Natural killer cell (primary cell): ENCODE measurements around the gene OAT. TPM values are rescaled to one million over a fixed set of nuclear protein-coding genes. Genes with fewer than 3 reads are reported as not detected.

Experiments used
- ATAC-seq, 3 donors: fragments of 150-1000 bp in 2 of 3; fragments of 200-7000 bp in 1 of 3; cut with Tn5 transposase; 1 replicate in 1 of 3; 2 replicates in 2 of 3; pipeline ENCODE4 v1.10.0; 2021; ENCODE audit warnings: mild to moderate bottlenecking in 2 of 3, moderate library complexity in 2 of 3
- DNase-seq, 2 donors: peaks; one replicate each; pipeline versions ENCODE4 v3.0.0 to v3.0.0-alpha.2; 2013 to 2021; ENCODE audit warnings: mixed read lengths in 1 of 2
- H3K27ac ChIP-seq: one replicate; pipeline ENCODE4 v1.5.1; 2013; ENCODE audit warnings: mild to moderate bottlenecking, low read length
- H3K27me3 ChIP-seq: one replicate; pipeline ENCODE4 v1.6.1; 2013; ENCODE audit warnings: low read length; ENCODE audit not compliant: control insufficient read depth, insufficient read depth
- H3K36me3 ChIP-seq: one replicate; pipeline ENCODE4 v1.6.1; 2013; ENCODE audit warnings: low read length; ENCODE audit not compliant: control insufficient read depth, insufficient read depth
- H3K4me1 ChIP-seq: one replicate; pipeline ENCODE4 v1.6.1; 2013; ENCODE audit warnings: low read length; ENCODE audit not compliant: control insufficient read depth, insufficient read depth
- H3K4me3 ChIP-seq: one replicate; pipeline ENCODE4 v1.5.1; 2013; ENCODE audit warnings: low read length
- H3K9me3 ChIP-seq: one replicate; pipeline ENCODE4 v1.6.1; 2013; ENCODE audit warnings: low read length; ENCODE audit not compliant: control insufficient read depth, insufficient read depth
- H3K27ac Mint-ChIP-seq, 2 donors: one replicate each; pipeline ENCODE4 v1.8.0; 2022; ENCODE audit warnings: mild to moderate bottlenecking in 2 of 2, mixed read lengths in 2 of 2, moderate library complexity in 1 of 2
- H3K27me3 Mint-ChIP-seq, 2 donors: one replicate each; pipeline ENCODE4 v1.8.0; 2022; ENCODE audit warnings: low read depth in 2 of 2, mixed read lengths in 2 of 2
- H3K36me3 Mint-ChIP-seq: one replicate; pipeline ENCODE4 v1.8.0; 2022; ENCODE audit warnings: mixed read lengths
- H3K4me1 Mint-ChIP-seq, 2 donors: one replicate each; pipeline ENCODE4 v1.8.0; 2022; ENCODE audit warnings: mixed read lengths in 2 of 2
- H3K4me3 Mint-ChIP-seq: one replicate; pipeline ENCODE4 v1.8.0; 2022; ENCODE audit warnings: mild to moderate bottlenecking, moderate library complexity, mixed read lengths
- H3K9me3 Mint-ChIP-seq, 2 donors: one replicate each; pipeline ENCODE4 v1.8.0; 2022; ENCODE audit warnings: mixed read lengths in 2 of 2
- WGBS: methylation state at CpG from one replicate; pipeline ENCODE4 v1.1.7; 2013; ENCODE audit warnings: missing lambda C conversion rate; ENCODE audit not compliant: insufficient coverage; 5-methylcytosine and 5-hydroxymethylcytosine counted together
- intact Hi-C: fragments of 100-400 bp; cut with micrococcal nuclease; formaldehyde crosslinking; loops from one replicate; pipeline ENCODE4 v1.14.2; 2022
- total RNA-seq, 4 donors: library from RNA; stranded (reverse); fragments of 120-200 nt in 1 of 4; gene quantifications; one replicate each; pipeline versions ENCODE4 v1.2.3 to v1.2.4, GENCODE V29; 2013 to 2022
- TF ChIP-seq, protein P1 (sequence below): fragments of 200-600 bp; IDR thresholded peaks from one replicate; pipeline ENCODE4 v1.8.0; 2022; ENCODE audit warnings: antibody characterized with exemption

OAT gene
- total RNA-seq, 3 donors from 2014 or later (not counting 1 experiment from before 2014, with no cell fraction given): 35.8 to 60.9 (median 48.4) TPM

DNA sequence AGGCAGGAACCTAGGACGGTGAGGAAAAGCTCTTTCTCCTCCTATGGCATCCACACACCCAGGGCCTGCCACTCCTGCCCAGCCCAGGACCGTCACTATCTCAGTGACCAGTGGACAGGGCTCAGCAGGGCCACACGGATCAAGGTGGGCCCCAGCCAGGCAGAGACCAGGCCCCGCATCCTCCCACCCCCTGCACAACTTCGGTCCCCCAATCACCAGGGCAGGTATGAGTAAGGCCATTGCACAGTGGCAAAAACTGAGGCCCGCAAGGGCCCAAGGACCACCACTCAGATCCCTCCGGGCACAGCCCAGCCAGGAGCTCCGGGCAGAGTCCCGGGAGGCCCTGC lies 30.3 kb downstream of the OAT start:
- TF ChIP-seq, protein P1, sequence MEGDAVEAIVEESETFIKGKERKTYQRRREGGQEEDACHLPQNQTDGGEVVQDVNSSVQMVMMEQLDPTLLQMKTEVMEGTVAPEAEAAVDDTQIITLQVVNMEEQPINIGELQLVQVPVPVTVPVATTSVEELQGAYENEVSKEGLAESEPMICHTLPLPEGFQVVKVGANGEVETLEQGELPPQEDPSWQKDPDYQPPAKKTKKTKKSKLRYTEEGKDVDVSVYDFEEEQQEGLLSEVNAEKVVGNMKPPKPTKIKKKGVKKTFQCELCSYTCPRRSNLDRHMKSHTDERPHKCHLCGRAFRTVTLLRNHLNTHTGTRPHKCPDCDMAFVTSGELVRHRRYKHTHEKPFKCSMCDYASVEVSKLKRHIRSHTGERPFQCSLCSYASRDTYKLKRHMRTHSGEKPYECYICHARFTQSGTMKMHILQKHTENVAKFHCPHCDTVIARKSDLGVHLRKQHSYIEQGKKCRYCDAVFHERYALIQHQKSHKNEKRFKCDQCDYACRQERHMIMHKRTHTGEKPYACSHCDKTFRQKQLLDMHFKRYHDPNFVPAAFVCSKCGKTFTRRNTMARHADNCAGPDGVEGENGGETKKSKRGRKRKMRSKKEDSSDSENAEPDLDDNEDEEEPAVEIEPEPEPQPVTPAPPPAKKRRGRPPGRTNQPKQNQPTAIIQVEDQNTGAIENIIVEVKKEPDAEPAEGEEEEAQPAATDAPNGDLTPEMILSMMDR: no peak
- Mint-ChIP-seq H3K9me3 (no peaks in the 10 kb centered on the region), H3K27ac (no peak overlapping the region), H3K4me3 (peak overlapping the region; percentile 35), H3K4me1 (no peaks in the 10 kb centered on the region), H3K27me3 (peaks cover 6 to 11% of the 10 kb centered on the region in 2 donors), H3K36me3 (no peaks in the 10 kb centered on the region)
- no peaks in the 10 kb centered on the region for H3K36me3 ChIP-seq
- intact Hi-C loops: no loop called here
- DNase-seq (no peak), ATAC-seq (no peak)
- peak overlapping the region; percentile 43 for H3K4me3 ChIP-seq
- no peak overlapping the region for H3K27ac ChIP-seq
- no peaks in the 10 kb centered on the region for H3K27me3 ChIP-seq
- H3K9me3 ChIP-seq: no peaks in the 10 kb centered on the region
- WGBS: 89% methylated on average over 9 of the region's 9 CpGs
- peaks cover 13% of the 10 kb centered on the region for H3K4me1 ChIP-seq

DNA sequence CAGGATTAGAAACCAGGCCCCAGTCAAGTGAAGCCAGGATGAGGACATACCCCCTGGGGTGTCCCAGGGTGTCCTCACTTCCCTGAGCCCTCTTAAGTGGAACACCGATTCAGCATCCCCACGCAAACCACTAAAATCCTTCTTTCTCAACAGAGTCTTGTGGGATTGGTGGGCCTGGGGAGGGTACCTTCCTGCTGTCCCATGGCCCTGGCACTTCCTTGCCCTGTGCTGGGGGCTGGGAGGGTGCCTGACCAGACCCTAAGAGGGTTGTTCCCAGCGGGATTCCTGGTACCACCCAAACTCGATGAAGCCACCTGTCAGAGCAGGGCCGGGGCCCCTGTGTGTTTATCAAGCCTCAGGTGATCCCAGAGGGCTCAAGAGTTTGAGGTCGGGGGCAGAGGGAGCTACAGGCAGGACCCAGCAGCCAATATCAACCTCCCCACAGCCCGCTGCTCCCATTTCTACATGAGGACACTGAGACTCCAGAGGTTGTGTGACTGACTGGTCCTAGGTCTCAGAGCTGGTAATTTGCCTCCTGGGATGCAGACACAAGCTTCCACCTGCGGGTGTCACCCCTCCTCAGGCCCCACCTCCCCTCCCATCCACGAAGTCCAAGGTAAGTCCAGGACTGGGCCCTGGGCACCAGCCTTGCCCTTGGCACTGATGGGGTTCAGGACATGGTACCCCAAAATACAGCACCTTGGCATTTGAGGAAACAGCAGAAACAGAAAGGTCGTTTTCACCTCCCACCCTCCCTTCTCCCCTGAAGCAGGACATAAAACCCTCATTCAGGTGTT lies 31.4 kb downstream of the OAT start:
- Mint-ChIP-seq H3K4me1 (no peaks in the 10 kb centered on the region), H3K36me3 (no peaks in the 10 kb centered on the region), H3K27ac (no peak overlapping the region), H3K9me3 (no peaks in the 10 kb centered on the region), H3K4me3 (peak overlapping the region; percentile 37), H3K27me3 (peaks cover 9 to 14% of the 10 kb centered on the region in 2 donors)
- peaks cover 13% of the 10 kb centered on the region for H3K4me1 ChIP-seq
- WGBS: 80% methylated on average over 9 of the region's 10 CpGs
- intact Hi-C loops: no loop called here
- no peak for ATAC-seq
- no peaks in the 10 kb centered on the region for H3K36me3 ChIP-seq
- H3K27me3 ChIP-seq: peaks cover 3% of the 10 kb centered on the region
- H3K9me3 ChIP-seq: no peaks in the 10 kb centered on the region
- TF ChIP-seq, protein P1: no peak
- no peak overlapping the region for H3K27ac ChIP-seq
- DNase-seq: peak in 1 of 2 donors; percentile 28
- no peak overlapping the region for H3K4me3 ChIP-seq

GRCh38 chr10:124386186-124387077 lies 32.3 kb downstream of the OAT start:
- H3K27me3 Mint-ChIP-seq: peaks cover 13 to 18% of the 10 kb centered on the region in 2 donors
- DNase-seq (no peak), ATAC-seq (no peak)
- no peak overlapping the region for H3K27ac Mint-ChIP-seq
- no peaks in the 10 kb centered on the region for H3K9me3 Mint-ChIP-seq
- H3K27me3 ChIP-seq: peaks cover 3% of the 10 kb centered on the region
- TF ChIP-seq, protein P1: no peak
- no peaks in the 10 kb centered on the region for H3K36me3 ChIP-seq
- no peaks in the 10 kb centered on the region for H3K9me3 ChIP-seq
- H3K4me1 ChIP-seq: peaks cover 13% of the 10 kb centered on the region
- no peaks in the 10 kb centered on the region for H3K4me1 Mint-ChIP-seq
- H3K4me3 Mint-ChIP-seq: no peak overlapping the region
- intact Hi-C loops: no loop called here
- WGBS: 91% methylated on average over 21 of the region's 21 CpGs
- H3K27ac ChIP-seq: no peak overlapping the region
- no peak overlapping the region for H3K4me3 ChIP-seq
- no peaks in the 10 kb centered on the region for H3K36me3 Mint-ChIP-seq
